ENCODE results near the gene ARRDC3.
"Not testable (repeated sequence)": the region's sequence is repeated elsewhere in the genome, so short reads cannot be mapped to it uniquely, and the experiment has no call there.

ARRDC3 gene

DNA sequence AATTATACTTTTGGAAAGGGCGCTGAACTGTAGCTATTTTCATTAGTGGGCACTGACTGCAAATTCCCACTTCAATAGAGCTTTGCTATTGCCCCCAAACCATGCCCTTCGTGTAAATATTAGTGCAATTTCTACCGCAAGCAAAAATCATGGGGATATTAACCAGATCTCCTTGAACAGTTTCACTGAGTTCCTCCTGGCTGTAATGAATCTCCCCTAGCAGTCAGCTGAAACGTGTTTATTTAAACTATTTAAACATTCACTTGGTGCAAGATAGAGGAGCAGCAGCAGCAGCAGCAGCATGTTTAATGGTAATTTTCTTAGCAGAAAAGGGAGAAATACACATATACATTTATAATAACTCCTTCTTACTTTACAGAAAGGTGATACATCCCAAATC lies 54.4 kb downstream of the ARRDC3 start:
- H3K4me3 ChIP-seq (ENCODE audit: low read length), result no peak overlapping the region
- TF ChIP-seq ZNF274 (IDR thresholded peaks at IDR 0.05; ENCODE audit: low read depth, low read length), result no peak

DNA sequence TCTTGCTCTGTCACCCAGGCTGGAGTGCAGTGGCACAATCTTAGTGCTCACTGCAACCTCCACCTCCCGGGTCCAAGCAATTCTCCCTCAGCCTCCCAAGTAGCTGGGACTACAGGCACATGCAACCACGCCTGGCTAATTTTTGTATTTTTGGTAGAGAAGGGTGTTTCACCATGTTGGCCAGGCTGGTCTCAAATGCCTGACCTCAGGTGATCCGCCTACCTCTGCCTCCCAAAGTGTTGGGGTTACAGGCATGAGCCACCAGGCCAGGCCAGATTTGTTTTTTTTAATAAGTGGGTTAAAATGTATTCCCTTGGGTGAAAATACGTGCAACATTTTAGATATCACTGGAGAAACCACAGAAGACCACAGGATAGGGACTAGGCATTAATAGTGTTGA lies 60.1 kb downstream of the ARRDC3 start:
- H3K4me3 ChIP-seq (ENCODE audit: low read length), result not testable (repeated sequence)

DNA sequence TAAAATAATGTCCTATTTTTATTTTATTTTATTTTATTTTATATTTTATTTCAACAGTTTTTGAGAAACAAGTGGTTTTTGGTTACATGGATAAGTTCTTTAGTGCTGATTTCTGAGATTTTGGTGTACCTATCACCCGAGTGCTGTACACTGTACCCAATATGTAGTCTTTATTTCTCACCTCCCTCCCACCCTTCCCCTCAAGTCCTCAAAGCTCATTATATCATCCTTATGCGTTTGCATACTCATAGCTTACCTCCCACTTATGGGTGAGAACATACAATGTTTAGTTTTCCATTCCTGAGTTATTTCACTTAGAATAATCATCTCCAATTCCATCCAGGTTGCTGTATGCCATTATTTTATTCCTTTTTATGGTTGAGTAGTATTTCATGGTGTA lies 63.5 kb downstream of the ARRDC3 start:
- no peak for TF ChIP-seq ZNF274 (IDR thresholded peaks at IDR 0.05; ENCODE audit: low read depth, low read length)
- H3K4me3 ChIP-seq (ENCODE audit: low read length), result no peak overlapping the region

DNA sequence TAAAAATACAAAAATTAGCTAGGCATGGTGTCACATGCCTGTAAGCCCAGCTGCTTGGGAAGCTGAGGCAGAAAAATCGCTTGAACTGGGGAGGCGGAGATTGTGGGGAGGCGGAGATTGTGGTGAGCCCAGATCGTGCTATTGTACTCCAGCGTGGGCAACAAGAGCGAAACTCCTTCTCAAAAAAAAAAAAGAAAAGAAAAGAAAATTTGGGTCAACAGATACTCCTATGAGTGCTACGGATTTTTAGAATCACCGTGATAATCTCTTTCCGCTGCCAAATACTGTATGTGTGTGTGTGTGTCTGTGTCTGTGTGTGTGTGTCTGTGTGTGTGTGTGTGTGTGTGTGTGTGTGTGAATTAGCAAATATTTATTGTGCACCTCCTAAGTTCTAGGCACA lies 64.4 kb downstream of the ARRDC3 start:
- no peak for TF ChIP-seq ZNF274 (IDR thresholded peaks at IDR 0.05; ENCODE audit: low read depth, low read length)
- no peak overlapping the region for H3K4me3 ChIP-seq (ENCODE audit: low read length)
